NCI-H146 treated with DMSO at 0.1 percent for 48 hours (cell line): ENCODE measurements around the gene PNMA8B.
"Not testable (repeated sequence)": the region's sequence is repeated elsewhere in the genome, so short reads cannot be mapped to it uniquely, and the experiment has no call there.

ENCODE experiments used
- DNase-seq: peaks from one replicate; lab custom pipeline; 2025; ENCODE audit not compliant: unreplicated experiment; lab: John Stamatoyannopoulos, UW

Gene PNMA8B, protein sequence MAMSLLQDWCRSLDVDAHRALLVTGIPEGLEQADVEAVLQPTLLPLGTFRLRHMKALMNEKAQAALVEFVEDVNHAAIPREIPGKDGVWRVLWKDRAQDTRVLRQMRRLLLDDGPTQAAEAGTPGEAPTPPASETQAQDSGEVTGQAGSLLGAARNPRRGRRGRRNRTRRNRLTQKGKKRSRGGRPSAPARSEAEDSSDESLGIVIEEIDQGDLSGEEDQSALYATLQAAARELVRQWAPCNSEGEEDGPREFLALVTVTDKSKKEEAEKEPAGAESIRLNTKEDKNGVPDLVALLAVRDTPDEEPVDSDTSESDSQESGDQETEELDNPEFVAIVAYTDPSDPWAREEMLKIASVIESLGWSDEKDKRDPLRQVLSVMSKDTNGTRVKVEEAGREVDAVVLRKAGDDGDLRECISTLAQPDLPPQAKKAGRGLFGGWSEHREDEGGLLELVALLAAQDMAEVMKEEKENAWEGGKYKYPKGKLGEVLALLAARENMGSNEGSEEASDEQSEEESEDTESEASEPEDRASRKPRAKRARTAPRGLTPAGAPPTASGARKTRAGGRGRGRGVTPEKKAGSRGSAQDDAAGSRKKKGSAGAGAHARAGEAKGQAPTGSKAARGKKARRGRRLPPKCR

DNA sequence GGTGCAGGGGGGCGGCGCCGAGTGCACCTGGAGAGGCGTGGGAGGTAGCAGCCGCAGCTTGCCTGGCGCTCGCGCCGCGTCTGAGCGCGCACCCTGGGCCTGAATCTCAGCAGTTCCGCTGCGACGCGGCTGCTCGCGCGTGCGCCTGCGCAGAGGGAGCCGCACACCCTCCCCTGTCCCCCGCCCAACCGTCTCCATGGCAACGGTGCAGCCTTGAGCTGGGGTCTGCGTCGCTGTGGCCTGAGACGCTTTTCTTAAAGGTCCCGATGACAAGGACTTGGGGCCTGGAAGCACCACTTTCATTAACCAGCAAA, at the start of gene PNMA8B:
Gene PNMA8B, minus strand, starts transcription at position 82 of the 314 bp plus-strand sequence. CDS start 402 bp downstream, outside the sequence.
- peak; percentile 73 for DNase-seq

DNA sequence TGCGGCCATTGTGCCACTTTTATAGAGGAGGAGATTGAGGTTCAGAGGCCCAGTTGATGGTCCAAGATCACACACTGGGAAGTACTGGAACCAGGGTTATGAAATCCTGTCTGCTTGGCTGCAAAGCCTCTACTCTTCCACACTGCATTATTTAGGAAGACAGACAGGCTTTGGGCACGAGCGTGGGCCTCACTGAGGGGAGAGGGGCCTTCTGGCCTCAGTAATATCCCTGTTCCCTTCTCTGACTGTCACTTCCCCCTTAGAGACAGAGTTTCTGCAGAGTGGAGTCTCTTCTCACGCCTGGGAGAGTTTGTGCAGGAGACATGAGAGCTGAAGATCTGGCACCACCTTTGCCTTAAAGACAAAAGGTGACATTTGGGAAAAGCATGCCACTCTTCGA, 49.0 kb upstream of the PNMA8B start:
- no peak for DNase-seq

DNA sequence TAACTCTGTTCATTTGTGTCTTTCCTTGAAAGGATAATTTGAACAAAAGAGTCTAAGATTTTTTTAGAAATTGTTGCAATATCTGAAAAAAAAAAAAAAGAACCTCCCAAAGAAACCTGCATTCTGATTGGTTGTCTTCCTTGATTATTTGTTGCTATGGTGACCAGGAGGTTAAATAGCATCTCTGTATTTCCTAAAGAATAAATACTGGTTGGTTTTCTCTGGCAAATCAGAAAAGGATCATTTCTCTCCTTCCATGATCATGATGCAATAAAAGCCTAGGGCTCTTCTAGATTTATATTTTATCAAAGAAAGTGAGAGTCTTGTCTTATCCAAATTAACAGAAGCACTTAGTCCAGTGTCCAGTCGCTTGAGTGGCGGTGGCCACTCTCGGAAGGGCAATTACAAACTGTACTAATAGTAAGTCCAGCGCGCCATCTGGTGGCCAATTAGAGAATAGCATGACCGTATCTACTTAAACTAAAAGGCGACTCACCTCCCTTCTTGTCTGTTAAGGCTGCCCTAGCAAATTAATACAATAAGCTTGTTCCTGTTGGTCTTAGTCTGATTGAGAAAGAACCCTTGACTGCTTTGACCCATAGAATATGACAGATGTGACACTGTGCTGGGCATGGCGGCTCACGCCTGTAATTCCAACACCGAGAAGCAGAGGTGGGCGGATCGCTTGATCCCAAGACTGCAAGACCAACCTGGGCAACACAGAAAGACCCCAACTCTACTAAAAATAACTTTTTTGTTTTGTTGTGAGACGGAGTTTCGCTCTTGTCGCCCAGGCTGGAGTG, 47.0 kb upstream of the PNMA8B start:
- peak; percentile 83 for DNase-seq

DNA sequence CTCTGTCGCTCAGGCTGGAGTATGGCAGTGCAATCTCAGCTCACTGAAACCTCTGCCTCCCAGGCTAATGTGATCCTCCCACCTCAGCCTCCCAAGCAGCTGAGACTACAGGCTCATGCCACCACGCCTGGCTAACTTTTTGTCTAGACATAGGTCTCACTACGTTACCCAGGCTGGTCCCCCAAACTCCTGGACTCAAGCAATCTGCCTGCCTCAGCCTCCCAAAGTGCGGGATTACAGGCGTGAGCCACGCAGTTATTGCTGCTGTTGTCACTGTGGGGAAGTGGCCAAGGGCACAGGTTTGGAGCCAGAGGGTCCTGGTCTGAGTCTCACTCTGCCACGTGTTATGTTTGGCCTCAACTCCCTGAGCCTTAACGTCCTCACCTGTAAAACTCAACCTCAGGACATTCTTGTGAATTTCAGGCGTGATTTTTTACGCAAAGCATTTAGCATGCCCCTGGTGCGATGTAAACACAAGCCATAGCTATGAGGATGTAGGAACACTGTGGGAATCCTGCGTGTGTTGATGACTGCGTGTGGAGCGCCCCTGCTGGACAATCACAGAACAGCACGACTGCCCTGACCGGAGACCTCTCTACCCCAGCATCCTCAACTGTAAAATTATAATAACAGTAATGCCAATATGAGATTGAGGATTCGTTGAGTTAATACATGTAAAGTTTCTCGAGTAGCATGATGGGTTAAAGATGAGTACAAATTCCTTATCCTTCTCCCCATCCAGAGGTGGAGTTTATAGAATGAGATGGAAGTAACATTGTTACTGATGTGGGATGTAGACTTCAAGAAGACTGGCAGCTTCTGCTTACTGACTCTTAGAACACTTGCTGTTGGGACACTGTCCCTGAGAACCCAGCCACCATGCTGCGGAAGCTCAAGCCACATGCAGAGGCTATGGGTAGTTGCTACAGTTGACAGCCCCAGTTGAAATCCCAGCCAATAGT, 41.8 kb upstream of the PNMA8B start:
- no peak for DNase-seq

DNA sequence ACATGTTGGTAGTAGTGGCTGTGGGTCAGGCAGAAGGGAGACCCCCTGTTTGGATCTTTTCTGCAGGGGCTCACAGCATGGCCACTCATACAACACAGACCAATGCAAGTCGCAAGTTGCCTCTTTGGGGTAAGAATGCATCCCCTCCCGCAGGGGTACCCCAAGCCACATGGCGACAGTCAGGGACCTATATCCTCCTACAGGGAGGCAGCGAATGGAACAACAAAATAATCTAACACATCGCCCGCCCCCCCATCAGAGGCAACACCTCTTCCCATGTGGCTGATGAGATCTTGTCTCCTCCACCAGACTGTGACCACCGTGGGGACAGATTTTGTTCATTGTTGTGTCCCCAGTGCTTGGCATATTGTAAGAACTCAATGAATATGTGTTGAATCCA, 40.7 kb upstream of the PNMA8B start:
- DNase-seq = no peak

DNA sequence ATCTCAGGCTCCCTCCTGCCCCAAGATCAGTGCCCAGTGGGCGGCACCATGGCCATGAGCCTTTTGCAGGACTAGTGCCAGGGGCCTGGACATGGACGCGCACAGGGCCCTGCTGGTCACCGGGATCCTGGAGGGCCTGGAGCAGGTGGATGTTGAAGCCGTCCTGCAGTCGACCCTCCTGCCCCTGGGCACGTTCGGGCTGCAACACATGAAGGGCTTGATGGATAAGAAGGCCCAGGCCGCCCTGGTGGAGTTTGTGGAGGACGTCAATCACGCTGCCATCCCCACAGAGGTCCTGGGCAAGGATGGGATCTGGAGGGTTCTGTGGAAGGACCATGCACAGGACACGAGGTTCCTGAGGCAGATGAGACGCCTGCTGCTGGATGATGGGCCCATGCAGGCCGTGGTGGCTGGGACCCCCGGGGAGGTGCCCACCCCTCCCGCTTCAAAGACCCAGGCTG, 38.0 kb upstream of the PNMA8B start:
- no peak for DNase-seq

DNA sequence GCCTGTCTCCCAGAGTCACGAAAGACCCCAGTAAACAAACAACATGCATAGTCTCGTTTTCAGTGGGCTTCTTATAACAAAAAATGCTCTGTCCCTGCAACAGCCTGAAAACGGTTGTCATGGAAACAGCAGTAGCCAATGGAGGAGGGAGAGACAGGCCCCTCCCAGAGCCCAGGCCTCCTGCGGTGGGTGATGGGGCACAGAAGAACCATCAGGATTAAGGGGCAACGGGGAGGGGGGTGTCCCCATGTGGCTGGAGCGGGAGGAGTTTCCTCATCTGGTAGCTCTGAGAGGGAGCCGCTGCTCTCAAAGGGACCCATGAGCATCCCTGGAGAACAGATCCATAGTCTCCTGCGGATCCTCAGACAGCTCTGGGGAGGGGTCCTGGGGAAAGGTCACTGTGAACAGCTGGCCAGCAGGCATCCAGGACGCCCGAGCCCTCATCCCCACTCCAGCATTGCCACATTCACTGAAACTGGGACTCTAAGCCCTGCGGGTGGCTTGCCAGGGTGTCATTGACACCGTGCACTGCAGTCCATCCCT, 37.5 kb upstream of the PNMA8B start:
- DNase-seq = no peak

DNA sequence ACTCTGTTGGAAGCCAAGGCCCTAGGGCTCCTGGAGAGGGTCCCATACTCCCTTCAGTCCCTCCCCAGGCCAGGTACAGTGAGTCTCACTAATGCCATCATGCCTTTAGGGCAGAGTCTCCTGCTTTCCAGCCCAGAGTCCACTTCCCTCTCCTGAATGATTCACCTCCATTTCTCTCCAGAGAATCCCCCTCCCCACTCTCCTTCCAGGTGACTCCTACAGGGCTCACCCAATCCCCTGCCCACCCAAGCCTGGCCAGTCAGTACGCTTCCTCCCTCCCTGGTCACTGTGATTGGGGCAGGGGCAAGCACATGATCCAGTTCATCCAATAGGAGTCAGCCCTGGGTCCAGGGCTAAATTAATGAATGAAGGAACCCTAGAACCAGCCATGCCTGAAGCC, 35.0 kb upstream of the PNMA8B start:
- no peak for DNase-seq

DNA sequence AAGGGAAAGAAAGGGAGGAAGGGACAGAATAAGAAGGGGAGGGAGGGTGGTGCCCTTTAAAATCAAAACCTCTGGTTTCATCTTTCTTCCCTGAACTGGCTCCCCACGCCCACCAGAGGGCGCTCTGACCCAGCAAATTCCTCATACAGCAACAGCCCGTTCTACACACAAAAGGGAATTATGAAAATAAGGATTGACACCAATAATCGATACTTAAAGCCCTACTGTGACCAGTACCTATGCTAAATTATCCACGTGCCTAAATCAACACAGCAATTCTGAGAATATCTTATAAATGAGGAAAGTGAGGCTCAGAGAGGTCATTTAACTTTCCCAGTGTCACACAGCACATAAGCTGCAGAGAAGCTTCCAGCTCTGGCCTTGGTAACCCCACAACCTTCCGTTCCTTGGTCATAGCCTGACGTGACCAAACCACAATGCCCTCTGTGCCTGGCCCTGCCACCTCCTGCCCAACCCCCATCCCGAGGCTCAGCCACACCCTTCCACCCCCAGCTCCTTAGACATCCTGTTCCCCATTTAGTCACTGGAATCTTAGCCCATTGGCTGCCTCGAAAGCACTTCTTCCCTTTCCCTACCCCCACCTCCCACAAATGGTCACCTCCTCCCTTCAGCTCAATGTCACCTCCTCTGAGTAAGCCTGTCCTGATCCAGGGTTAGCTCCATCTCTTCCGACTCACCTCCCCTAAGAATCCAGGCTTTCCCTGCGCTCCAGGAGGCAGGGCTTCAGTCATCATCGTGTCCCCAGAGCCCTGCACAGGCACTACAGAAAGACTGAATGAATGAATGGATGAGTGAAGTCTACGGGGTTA, 34.2 kb upstream of the PNMA8B start:
- peak; percentile 38 for DNase-seq

DNA sequence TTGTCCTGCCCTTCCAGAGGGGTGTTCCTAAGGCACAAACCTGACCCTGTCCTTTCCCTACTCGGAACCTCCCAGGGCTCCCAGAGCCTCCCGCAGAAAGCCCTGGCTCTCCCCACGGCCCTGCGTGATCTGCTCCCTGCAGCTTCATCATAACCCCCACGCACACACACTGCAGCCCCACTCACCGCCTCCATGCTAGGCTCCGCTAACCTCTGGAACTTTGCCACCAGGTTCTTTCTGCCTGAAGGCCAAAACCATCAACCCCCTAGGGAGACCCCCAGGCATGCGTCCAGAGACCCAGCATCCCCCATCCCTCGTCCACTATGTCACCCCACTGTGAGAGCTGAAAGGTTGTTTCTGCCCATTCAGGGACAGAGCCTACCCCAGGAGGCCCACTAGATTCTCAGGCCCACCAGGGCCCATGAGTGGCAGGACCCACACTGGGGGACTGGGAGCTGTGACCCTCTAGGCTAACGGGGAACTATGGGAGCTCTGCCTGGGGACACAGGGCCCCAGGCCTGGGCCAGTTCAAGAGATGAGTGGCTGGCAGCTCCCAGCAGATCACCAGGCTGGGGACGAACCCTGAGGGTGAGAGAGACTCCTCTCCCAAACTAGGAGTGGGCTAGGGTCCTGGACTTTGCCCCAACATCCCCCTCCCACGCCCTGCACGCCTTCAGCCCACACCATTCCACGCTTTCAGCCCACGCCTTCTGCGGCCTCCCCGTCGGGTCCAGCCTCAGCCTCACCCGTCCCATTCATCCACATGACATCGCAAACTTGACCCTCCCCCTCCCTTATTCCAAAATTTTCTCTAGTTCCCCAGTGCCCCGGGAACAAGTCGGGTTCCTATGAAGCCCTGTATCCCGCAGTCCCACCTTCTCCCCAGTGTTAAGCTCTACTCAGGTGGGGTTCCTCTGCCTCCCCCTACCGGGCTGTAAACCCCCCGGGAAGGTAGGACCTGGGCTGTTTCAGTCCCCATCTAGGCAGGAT, 33.2 kb upstream of the PNMA8B start:
- DNase-seq = no peak

DNA sequence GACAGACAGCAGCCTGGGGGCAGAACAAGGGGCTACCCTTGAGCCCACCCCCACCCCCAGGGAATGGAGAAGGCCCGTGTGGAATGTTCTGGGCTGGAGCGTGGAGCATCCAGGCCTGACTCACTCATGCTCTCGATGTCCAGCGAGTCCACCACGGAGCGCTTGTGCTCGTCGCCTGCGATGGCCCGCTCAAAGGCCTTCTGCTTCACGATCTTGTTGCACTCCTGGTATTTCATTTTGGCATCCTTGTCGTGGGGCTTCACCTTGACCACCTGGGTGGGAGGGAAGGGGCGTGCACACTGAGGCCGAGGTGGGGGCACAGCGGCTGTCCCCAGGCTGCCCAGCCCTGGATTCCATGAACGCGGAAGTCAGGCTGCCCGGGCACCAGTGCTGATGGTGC, 31.1 kb upstream of the PNMA8B start:
- DNase-seq = not testable (repeated sequence)

DNA sequence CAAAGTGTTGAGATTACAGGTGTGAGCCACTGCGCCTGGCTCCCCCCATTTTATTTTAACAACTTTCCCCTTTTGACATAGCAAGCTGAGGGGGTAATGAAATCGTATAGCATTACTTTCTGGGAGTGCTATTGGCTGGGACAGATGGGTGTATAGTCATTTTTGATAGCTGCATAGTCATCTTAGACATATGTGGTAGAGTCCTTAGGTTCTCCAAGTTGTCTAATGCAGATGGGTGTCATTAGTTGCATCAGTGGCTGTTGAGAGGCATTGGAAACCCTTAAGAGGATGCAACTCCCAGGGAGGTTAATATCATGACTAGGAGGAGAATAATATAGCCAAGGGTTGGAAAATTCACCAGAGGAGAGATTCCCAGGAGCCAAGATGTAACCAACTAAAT, 28.6 kb upstream of the PNMA8B start:
- DNase-seq = no peak

DNA sequence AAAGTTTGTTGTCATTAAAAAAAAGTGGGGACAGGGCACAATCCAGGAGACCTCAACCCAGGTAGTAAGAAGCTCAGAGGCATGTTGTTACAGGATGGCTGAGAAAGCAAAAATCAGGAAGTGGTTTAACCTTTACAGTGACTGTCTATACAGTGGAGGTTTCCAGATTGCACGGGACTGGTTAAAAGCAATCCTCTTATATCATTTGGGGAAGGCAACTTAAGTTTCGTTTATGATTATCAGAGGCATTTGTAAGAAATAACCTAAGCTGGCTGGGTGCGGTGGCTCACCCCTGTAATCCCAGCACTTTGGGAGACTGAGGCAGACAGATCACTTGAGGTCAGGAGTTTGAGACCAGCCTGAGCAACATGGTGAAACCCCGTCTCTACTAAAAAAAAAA, 27.3 kb upstream of the PNMA8B start:
- DNase-seq = not testable (repeated sequence)

DNA sequence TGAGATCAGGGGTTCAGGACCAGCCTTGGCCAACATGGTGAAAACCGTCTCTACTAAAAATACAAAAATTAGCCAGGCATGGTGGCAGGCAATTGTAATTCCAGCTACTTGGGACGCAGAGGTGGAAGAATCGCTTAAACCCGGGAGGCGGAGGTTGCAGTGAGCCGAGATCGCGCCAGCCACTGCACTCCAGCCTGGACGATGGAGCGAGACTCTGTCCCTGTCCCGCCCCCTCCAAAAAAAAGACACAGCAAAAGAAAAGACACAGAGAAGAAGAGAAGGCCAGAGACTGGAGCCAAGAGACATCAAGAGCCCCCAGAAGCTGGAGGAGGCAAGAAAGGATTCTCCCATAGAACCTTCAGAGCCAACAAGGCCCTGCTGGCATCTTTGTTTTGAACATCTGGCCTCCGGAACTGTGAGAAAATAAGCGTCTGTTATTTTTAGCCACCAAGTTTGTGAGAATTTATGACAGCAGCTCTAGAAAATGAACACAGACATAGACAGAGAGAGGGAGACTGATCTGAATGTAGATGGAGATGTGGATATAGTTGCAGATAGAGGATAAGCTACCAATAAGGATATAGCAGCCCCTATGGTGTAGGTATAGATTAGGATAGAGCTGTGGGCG, 25.7 kb upstream of the PNMA8B start:
- DNase-seq = no peak

DNA sequence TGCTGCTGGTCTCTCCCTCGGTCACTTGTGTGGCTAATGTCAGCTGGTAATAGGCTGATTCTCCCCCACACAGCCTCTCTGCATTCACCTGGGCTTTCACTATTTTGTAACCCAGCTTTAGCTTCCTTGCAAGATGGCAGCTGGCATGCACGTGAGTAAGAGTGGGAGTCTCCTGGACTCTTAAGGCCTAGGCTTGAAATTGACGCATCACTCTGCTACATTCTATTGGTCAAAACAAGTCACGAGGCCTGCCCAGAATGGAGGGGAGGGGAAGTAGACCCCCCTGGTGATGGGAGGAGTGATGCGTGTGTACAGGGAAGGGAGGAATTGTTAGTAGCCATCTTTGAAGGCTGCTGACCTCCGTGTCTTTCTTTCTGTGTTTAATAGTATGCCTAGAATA, 24.9 kb upstream of the PNMA8B start:
- DNase-seq = no peak

DNA sequence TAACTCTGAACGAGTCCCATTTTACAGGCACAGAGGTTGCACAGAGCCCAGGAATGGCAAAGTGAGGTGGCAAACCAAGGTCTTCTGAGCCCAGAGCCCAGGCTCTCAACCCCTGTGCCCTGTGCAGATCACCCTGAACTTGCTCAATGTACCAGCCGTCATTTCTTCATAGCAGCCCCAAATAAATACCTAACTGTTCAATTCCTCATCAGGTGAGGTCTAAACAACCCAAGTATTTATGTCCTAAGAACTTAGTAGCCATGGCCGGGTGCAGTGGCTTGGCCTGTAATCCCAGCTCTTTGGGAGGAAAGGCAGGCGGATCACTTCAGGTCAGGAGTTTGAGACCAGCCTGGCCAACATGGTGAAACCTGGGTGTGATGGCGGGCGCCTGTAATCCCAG, 21.8 kb upstream of the PNMA8B start:
- DNase-seq = no peak

DNA sequence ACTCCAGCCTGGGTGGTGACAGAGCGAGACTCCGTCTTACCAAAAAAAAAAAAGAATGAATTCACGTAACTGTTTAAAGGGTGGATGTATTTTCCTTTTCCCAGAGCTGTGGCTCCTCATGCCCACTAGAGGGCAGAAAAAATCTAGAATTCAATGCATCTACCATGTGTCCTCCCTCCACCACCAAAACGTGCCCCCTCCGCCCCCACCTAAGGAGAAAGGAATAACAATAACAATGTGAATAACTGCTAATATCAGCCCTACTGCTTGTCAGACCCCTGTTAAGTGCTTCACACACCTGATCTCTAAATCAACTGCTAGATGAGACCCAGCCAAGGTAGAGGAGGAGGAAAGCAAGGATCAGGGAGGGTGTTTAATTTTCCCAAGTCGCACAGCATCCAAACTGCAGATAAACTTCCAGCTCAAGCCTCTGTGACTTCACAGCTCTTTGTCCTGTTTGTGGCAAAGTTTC, 20.2 kb upstream of the PNMA8B start:
- no peak for DNase-seq

DNA sequence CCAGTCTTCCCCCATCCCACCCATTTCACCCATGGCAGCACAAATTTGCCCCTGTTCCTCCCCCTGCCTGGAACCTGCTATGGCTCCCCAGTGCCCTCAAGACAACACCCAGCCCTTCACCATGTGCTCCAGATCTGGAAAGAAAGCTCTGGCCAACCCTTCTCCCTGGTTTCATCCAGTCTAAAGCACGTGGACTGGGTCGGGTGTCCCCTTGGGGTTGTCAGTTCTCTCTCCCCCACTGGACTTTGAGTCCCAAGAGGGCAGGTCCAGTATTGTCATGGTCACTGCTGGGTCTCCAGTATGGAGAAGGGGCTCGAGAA, 19.6 kb upstream of the PNMA8B start:
- DNase-seq = no peak
